Measurements from ENCODE around the gene TMEM167A.

The TMEM167A gene

GRCh38 chr5:83124593-83124992, 47.4 kb upstream of the TMEM167A start:
- TF ChIP-seq FOXM1 (IDR thresholded peaks at IDR 0.05; ENCODE audit: borderline replicate concordance, low read depth) (no peak), CEBPB (IDR thresholded peaks at IDR 0.05) (no peak), ZBTB7A (IDR thresholded peaks at IDR 0.05; ENCODE audit: low read depth) (no peak), NFIC (IDR thresholded peaks at IDR 0.05) (no peak), RAD21 (IDR thresholded peaks at IDR 0.05; ENCODE audit: low read depth) (no peak), CREB1 (IDR thresholded peaks at IDR 0.05; ENCODE audit: low read depth) (no peak), TCF12 (IDR thresholded peaks at IDR 0.05; ENCODE audit: low read depth) (no peak), MAX (IDR thresholded peaks at IDR 0.05) (no peak), REST (IDR thresholded peaks at IDR 0.05; ENCODE audit: low read depth) (no peak)
- TF ChIP-seq, protein P1, sequence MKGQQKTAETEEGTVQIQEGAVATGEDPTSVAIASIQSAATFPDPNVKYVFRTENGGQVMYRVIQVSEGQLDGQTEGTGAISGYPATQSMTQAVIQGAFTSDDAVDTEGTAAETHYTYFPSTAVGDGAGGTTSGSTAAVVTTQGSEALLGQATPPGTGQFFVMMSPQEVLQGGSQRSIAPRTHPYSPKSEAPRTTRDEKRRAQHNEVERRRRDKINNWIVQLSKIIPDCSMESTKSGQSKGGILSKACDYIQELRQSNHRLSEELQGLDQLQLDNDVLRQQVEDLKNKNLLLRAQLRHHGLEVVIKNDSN (IDR thresholded peaks at IDR 0.05): no peak

DNA sequence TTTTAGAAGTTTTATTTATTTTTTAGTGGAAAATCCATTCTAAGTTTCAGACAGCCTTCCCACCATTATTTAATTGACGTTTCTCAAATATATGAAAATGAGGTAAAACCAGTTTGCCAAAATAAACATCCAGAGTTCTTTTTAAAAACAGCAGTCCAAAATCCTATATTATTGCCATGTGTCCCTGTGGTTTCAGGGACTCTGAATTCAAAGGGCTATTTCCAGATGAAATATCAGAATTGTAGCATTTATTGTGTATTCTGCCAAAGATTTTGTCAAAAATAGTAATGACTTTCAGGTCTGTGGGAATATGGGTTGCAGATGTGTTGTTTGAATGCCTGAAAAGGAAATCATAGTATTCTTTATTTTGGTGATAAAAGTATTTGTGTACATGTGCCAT, 41.8 kb upstream of the TMEM167A start:
- TF ChIP-seq, protein P1 (IDR thresholded peaks at IDR 0.05): no peak
- TF ChIP-seq CEBPB (IDR thresholded peaks at IDR 0.05) (no peak), TCF12 (IDR thresholded peaks at IDR 0.05; ENCODE audit: low read depth) (no peak), FOXM1 (IDR thresholded peaks at IDR 0.05; ENCODE audit: borderline replicate concordance, low read depth) (no peak), TEAD4 (IDR thresholded peaks at IDR 0.05) (no peak), EGR1 (IDR thresholded peaks at IDR 0.05) (no peak), CREB1 (IDR thresholded peaks at IDR 0.05; ENCODE audit: low read depth) (no peak), NFIC (IDR thresholded peaks at IDR 0.05) (no peak), ZBTB7A (IDR thresholded peaks at IDR 0.05; ENCODE audit: low read depth) (no peak), YY1 (IDR thresholded peaks at IDR 0.05; ENCODE audit: low read depth) (no peak), REST (IDR thresholded peaks at IDR 0.05; ENCODE audit: low read depth) (no peak), TAF1 (IDR thresholded peaks at IDR 0.05; ENCODE audit: low read depth) (no peak), MAX (IDR thresholded peaks at IDR 0.05) (no peak), EP300 (IDR thresholded peaks at IDR 0.05; ENCODE audit: borderline replicate concordance) (no peak)

DNA sequence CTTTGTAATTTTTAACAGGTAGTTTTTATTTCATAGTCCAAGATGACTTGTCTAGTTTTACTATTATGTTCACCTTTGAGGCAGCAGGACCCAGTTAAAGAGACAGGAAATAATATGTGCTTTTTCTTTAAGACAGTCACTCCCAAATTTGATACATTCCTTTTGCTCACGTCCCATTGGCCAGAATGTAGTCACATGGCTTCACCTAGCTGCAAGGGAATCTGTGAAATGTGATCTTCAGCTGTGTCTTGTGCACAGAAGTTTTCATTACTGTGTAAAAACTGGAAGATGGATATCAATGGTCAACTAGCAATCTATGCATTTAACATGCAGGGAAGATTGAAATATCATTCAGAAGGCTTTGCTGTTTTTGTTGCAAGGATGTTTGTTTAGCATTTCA, 41.3 kb upstream of the TMEM167A start:
- no peak for TF ChIP-seq TAF1 (IDR thresholded peaks at IDR 0.05; ENCODE audit: low read depth)
- TF ChIP-seq, protein P1 (IDR thresholded peaks at IDR 0.05): peak; percentile 47; the same call in 1 of the 2 replicates
- no peak for TF ChIP-seq REST (IDR thresholded peaks at IDR 0.05; ENCODE audit: low read depth)

- TF ChIP-seq EGR1 (IDR thresholded peaks at IDR 0.05) (no peak), TAF1 (IDR thresholded peaks at IDR 0.05; ENCODE audit: low read depth) (no peak), RAD21 (IDR thresholded peaks at IDR 0.05; ENCODE audit: low read depth) (no peak), EP300 (IDR thresholded peaks at IDR 0.05; ENCODE audit: borderline replicate concordance) (no peak), TEAD4 (IDR thresholded peaks at IDR 0.05) (no peak), REST (IDR thresholded peaks at IDR 0.05; ENCODE audit: low read depth) (no peak), YY1 (IDR thresholded peaks at IDR 0.05; ENCODE audit: low read depth) (no peak), MAX (IDR thresholded peaks at IDR 0.05) (no peak), CREB1 (IDR thresholded peaks at IDR 0.05; ENCODE audit: low read depth) (no peak), ZBTB7A (IDR thresholded peaks at IDR 0.05; ENCODE audit: low read depth) (no peak), NFIC (IDR thresholded peaks at IDR 0.05) (no peak)
Observed at GRCh38 chr5:83115816-83116215, 38.6 kb upstream of the TMEM167A start.

Data from Ishikawa (cell line).